A673 (cell line): ENCODE measurements around the gene EBPL.

Source experiments
- CTCF ChIP-seq: fragments of 300-800, 200-600 bp; sonication (generic); conservative IDR thresholded peaks from 2 replicates; pipeline ENCODE4 v1.5.1; 2017; ENCODE audit warnings: low read depth, mild to moderate bottlenecking, antibody characterized with exemption, low read length, moderate library complexity, mixed read lengths
- EZH2 ChIP-seq: fragments of 200-600 bp; sonication (generic); IDR thresholded peaks from 2 replicates; pipeline ENCODE4 v1.6.1; 2017; ENCODE audit warnings: borderline replicate concordance, low read depth, mild to moderate bottlenecking, mixed read lengths, antibody characterized with exemption, low read length; ENCODE audit not compliant: poor library complexity, severe bottlenecking

DNA sequence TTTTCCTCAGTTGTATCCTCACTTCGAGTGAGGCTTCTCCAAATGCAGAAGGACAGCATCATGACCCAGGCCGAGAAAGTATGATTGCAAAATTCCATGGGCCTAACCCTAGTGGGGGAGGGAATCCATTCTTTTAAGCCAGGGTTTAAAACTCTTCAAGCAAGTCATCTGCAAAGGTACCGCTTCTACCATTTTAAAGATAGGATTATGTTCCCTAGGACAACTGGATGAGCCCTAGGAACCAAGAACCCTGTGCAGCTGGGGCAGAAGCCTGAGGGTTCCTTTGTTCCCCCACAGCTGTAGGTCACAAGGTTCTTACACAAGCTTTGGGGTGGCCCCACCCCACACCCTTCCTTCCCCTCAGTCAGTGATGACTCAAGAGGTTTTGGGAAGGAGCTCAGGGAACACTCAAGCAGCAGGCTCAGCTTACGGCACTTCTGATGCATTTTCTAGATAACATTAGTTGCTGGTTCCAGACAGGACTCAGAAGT lies 49.4 kb downstream of the EBPL start:
- no peak for TF ChIP-seq CTCF
- no peak for TF ChIP-seq EZH2
